ENCODE measurements around the gene TEKT5. TPM values are rescaled to one million over a fixed set of nuclear protein-coding genes. Genes with fewer than 3 reads are reported as not detected.

The TEKT5 gene
- total RNA-seq, 2 donors from 2014 or later = not detected

- TF ChIP-seq CTCF (IDR thresholded peaks at IDR 0.05) = peak; percentile 80 to 82
- H3K4me3 ChIP-seq = peak within 1 kb of the TSS; percentile 82 to 98
- H3K36me3 ChIP-seq = no peaks in the 10 kb centered on the region
- peak within 1 kb of the TSS; percentile 98 for H3K27ac ChIP-seq
- DNase-seq (ENCODE audit: low spot score) = peak; percentile 74
- no peaks in the 10 kb centered on the region for H3K9me3 ChIP-seq
- peaks cover 0 to 51% of the 10 kb centered on the region in 2 donors for H3K4me1 ChIP-seq
- H3K27me3 ChIP-seq = no peaks in the 10 kb centered on the region
These were observed 114.5 kb downstream of the TEKT5 start, which contains the start of gene EMP2 for GRCh38 chr16:10579965-10580882. Gene EMP2, minus strand, starts transcription at chr16:10580598. Its CDS starts 32,981 bp downstream, at chr16:10547617.

DNA sequence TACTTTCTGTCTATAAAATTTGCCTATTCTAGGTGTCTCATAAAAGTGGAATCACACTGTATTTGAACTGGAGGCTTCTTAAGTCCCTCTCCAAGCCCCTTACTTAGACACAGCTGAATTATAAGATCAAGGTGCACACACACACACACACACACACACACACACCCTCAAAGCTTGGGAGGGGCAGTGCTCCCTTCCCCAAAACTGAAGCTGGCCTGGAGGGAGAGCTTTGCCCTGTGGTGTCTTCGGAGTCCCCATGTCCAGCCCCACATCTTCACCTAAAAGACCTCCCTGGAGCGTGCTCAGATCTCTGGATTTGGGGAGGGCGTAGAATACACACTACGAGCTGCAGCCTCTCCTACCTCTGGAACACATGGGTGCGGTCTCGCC is 115.2 kb downstream of the TEKT5 start:
- H3K36me3 ChIP-seq = no peaks in the 10 kb centered on the region
- peak overlapping the region; percentile 98 for H3K27ac ChIP-seq
- no peaks in the 10 kb centered on the region for H3K9me3 ChIP-seq
- H3K4me3 ChIP-seq = peak overlapping the region; percentile 82 to 98
- no peak for TF ChIP-seq CTCF (IDR thresholded peaks at IDR 0.05)
- H3K4me1 ChIP-seq = peaks cover 0 to 52% of the 10 kb centered on the region in 2 donors
- no peak for DNase-seq (ENCODE audit: low spot score)
- H3K27me3 ChIP-seq = no peaks in the 10 kb centered on the region

DNA sequence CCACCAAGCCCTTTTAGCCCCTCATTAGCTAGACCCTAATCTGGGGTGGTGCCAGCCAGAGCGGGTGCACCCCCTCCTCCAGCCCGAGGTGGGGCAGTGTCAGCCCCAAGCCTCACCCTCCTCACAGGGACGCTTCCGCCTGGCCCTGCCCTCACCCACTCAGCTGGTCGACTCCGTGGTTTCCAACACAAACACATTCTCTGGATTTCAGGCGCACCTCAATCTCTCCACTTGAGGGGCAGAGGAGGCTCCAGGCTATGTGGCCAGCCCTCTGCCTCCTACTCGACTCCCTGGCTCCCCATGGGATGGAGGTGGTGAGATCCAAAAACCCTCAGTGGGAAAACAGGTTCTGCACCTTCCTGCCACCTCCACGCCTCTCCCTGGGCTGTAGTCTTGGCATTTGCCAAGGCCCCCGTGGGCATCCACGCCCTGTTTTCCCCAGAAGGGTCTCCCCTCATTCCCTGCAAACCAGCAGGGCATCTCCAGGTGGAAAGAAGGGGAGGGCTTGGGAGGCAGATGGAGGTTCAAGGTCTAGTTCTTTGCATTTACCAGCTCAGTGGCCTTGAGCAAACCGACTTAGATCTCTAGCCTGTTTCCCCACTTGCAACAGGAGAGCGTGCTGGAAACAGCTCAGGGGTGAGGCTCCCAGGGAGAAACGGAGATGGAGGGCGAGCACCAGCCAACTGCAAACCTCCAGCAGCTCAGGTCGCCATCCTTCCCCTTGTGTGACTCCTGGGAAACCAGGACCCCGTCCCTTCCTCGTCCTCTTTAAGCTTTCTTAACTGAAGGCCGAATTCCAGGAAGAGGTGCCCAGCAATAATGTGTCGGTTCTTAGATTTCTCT is 116.0 kb downstream of the TEKT5 start:
- no peak for DNase-seq (ENCODE audit: low spot score)
- Histone ChIP-seq H3K4me3 (peak overlapping the region; percentile 82 to 98), H3K4me1 (peaks cover 0 to 52% of the 10 kb centered on the region in 2 donors), H3K36me3 (no peaks in the 10 kb centered on the region), H3K27me3 (no peaks in the 10 kb centered on the region), H3K9me3 (no peaks in the 10 kb centered on the region), H3K27ac (peak overlapping the region; percentile 98)
- TF ChIP-seq CTCF (IDR thresholded peaks at IDR 0.05) = no peak

Other genes starting within 250 kb of the TEKT5 start
- gene EMP2, start 114.3 kb downstream of the TEKT5 start, total RNA-seq = 10 to 100 TPM; 40.3 to 66.8 TPM
- 10 to 100 TPM; 37.5 to 45.9 TPM for gene NUBP1, start 48.9 kb upstream of the TEKT5 start, total RNA-seq
- under 1 TPM; 0.30 to 0.83 TPM for gene TVP23A, start 123.9 kb upstream of the TEKT5 start, total RNA-seq
- gene CIITA, start 182.3 kb upstream of the TEKT5 start, total RNA-seq = 1 to 10 TPM; 3.2 to 3.4 TPM
- gene DEXI, start 247.5 kb upstream of the TEKT5 start, total RNA-seq = 100 to 1,000 TPM; 129 to 164 TPM
- 10 to 100 TPM; 24.1 to 49.0 TPM for gene CLEC16A, start 249.6 kb upstream of the TEKT5 start, total RNA-seq